ENCODE measurements around the gene SLC66A1.

DNA sequence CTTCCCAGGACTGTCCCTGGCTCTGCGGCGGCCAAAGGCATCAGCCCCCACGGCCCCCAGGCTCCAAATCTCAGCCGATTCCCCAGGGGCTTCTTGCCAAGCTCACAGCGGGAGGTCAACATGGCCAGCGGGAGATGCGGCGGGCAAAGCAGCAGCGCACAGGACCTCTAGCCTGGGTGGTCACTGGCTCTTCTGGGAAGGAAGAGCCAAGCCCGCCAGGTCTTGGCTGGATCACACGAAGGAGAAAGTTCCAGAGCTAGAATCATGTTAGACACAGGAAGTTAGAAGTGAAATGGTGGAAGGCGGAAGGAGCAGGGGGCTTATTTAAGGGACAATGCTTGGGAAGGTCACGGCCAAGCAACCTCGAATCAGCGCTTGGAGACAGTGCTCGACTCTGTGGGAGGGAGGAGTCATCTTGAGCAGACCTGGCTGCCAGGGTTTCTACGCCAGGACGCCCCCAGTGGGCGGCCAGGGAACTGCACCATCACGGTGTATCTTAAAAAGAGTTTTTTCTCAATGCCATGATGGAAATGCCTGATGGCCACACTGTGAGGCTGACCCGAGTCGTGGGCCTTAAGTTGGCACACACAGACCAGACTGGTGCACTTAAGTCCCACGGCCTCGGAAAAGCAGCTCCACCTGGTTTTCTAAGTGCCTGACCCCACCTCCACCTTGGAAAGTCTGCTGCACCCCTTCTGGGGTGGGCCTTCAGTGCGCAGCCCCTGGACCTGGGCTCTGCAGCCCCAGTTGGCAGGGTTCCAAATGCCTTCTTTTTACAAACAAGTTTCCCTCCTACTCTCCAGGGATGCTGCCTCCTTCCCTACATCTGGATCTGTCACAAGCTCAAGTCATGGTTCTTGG lies 29.3 kb downstream of the SLC66A1 start:
- TF ChIP-seq, protein P1, sequence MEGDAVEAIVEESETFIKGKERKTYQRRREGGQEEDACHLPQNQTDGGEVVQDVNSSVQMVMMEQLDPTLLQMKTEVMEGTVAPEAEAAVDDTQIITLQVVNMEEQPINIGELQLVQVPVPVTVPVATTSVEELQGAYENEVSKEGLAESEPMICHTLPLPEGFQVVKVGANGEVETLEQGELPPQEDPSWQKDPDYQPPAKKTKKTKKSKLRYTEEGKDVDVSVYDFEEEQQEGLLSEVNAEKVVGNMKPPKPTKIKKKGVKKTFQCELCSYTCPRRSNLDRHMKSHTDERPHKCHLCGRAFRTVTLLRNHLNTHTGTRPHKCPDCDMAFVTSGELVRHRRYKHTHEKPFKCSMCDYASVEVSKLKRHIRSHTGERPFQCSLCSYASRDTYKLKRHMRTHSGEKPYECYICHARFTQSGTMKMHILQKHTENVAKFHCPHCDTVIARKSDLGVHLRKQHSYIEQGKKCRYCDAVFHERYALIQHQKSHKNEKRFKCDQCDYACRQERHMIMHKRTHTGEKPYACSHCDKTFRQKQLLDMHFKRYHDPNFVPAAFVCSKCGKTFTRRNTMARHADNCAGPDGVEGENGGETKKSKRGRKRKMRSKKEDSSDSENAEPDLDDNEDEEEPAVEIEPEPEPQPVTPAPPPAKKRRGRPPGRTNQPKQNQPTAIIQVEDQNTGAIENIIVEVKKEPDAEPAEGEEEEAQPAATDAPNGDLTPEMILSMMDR (IDR thresholded peaks at IDR 0.05) = peak; percentile 88 to 92 (median 91)
- no peak for TF ChIP-seq POLR2A (IDR thresholded peaks at IDR 0.05)
- no peak for TF ChIP-seq POLR2AphosphoS5 (IDR thresholded peaks at IDR 0.05)
- TF ChIP-seq EP300 (IDR thresholded peaks at IDR 0.05; ENCODE audit: low read depth) = no peak
